ENCODE measurements around the gene ITSN1.
"Not testable (repeated sequence)": the region's sequence is repeated elsewhere in the genome, so short reads cannot be mapped to it uniquely, and the experiment has no call there.

The ITSN1 gene

DNA sequence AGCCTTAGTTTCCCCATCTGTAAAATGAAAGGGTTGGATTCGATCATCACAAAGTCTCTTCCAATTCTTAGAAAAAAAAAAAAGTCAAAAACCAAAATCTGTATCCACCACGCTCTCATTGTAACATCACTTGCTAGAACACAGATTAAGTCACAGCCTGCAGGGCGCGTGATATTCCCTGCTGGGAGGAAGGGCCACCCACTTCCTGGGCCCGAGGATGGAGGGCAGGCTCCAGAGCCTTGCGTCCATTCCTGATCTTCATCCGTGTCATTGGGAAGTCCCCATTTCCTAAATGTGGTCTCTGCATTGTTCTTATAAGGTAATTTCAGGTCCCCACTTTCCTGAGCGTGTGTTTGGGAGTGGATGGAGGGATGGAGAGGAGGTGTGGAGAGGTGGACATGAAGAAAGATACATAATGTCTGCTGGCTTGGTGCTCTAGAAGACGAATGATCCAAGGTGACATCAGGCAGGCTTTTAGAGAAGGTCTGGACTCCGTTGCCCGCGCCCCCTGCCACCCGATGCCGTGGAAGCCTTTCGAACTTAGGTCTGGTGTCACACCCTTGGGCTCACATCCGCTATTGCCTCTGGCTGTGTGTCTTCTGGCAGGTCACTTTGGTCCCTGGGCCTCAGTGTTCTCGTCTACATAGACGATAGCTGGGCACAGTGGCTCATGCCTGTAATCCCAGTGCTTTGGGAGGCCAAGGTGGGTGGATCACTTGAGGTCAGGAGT lies 217.2 kb downstream of the ITSN1 start:
- H3K27me3 ChIP-seq (ENCODE audit: insufficient read depth, low read length) = no peaks in the 10 kb centered on the region
- no peak overlapping the region for H3K4me3 ChIP-seq (ENCODE audit: low read depth, low read length)
- no peaks in the 10 kb centered on the region for H3K79me2 ChIP-seq (ENCODE audit: control insufficient read depth, insufficient read depth, low read length, unreplicated experiment)
- no peaks in the 10 kb centered on the region for H3K36me3 ChIP-seq (ENCODE audit: insufficient read depth, low read length)
- H2AFZ ChIP-seq (ENCODE audit: low read length, unreplicated experiment) = no peak overlapping the region
- H3K4me1 ChIP-seq (ENCODE audit: control insufficient read depth, insufficient read depth, low read length, unreplicated experiment) = peaks cover 4% of the 10 kb centered on the region
- H3K27ac ChIP-seq (ENCODE audit: low read depth, low read length) = no peak overlapping the region

DNA sequence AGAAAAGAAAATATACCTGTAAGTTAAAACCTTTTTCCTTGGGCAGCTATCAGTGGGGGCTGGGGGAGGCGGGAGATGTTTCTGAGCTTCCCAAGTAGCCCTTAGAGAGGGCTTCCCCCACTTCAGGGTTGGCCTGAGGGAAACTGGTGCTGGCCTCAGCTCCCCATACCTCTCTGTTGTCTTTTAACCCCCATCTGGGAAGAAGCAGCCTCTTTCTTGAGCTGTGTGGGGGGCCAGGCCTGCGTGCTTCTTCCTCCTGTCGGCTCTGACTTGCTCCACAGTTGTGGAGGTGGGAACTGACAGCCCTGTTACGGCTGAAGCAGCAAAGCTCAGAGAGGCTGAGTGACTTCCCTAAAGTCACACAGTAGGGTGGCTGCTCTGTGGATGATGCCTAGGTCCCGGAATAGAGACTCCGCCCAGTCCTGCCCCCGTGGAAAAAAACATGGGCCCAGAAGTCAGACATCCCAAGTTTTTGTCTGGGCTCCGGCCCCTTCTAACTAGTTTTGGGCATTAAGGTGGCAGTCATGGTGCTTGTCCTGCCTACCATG lies 218.1 kb downstream of the ITSN1 start:
- Histone ChIP-seq H3K79me2 (ENCODE audit: control insufficient read depth, insufficient read depth, low read length, unreplicated experiment) (no peaks in the 10 kb centered on the region), H3K27me3 (ENCODE audit: insufficient read depth, low read length) (no peaks in the 10 kb centered on the region), H2AFZ (ENCODE audit: low read length, unreplicated experiment) (no peak overlapping the region), H3K4me1 (ENCODE audit: control insufficient read depth, insufficient read depth, low read length, unreplicated experiment) (no peaks in the 10 kb centered on the region), H3K4me3 (ENCODE audit: low read depth, low read length) (no peak overlapping the region), H3K36me3 (ENCODE audit: insufficient read depth, low read length) (no peaks in the 10 kb centered on the region), H3K27ac (ENCODE audit: low read depth, low read length) (no peak overlapping the region)

DNA sequence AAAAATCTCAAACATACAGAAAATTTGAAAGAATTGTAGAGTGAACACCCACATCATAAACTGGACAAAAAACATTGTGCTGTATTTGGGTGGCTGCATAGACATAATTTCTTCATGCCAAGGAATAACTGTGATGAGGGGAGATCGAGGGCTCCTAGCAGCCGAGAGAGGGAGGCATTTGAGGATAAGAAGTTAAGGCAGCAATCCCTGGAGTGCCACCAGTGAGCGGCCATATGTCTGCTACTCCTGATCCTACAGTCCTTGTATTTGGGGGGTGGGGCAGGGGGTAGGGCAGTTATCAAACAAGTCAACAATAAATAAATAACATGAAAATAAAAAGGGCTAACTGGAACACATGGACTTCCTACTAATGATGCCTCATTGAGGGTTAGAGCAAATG lies 218.8 kb downstream of the ITSN1 start:
- H3K27me3 ChIP-seq (ENCODE audit: insufficient read depth, low read length) = no peaks in the 10 kb centered on the region
- no peaks in the 10 kb centered on the region for H3K36me3 ChIP-seq (ENCODE audit: insufficient read depth, low read length)
- H2AFZ ChIP-seq (ENCODE audit: low read length, unreplicated experiment) = no peak overlapping the region
- no peaks in the 10 kb centered on the region for H3K4me1 ChIP-seq (ENCODE audit: control insufficient read depth, insufficient read depth, low read length, unreplicated experiment)
- no peak overlapping the region for H3K4me3 ChIP-seq (ENCODE audit: low read depth, low read length)
- no peak overlapping the region for H3K27ac ChIP-seq (ENCODE audit: low read depth, low read length)
- H3K79me2 ChIP-seq (ENCODE audit: control insufficient read depth, insufficient read depth, low read length, unreplicated experiment) = no peaks in the 10 kb centered on the region

- not testable (repeated sequence) for H3K27me3 ChIP-seq (ENCODE audit: insufficient read depth, low read length); H3K4me3 ChIP-seq (ENCODE audit: low read depth, low read length); H2AFZ ChIP-seq (ENCODE audit: low read length, unreplicated experiment); H3K36me3 ChIP-seq (ENCODE audit: insufficient read depth, low read length); H3K27ac ChIP-seq (ENCODE audit: low read depth, low read length); H3K4me1 ChIP-seq (ENCODE audit: control insufficient read depth, insufficient read depth, low read length, unreplicated experiment); H3K79me2 ChIP-seq (ENCODE audit: control insufficient read depth, insufficient read depth, low read length, unreplicated experiment)
Measured at GRCh38 chr21:33863191-33863590, 220.9 kb downstream of the ITSN1 start.

DNA sequence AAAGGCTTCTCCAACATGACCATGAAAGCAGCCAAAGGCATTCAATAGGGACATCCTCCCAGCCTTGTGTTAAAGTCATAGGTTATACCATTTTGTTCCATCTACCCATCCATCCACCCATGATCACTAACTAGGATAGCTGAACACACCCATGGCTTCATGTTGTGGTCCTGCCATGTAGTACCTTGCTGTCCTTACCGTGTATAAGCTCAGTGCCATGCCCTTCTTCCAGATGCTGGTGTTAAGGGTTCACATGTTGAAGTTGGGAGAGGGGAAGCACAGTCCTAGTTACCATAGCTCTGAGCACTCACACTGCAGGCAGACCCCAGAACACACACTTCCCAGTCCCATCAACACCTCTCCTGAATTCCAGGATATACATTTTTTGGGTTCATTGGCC lies 221.8 kb downstream of the ITSN1 start:
- no peaks in the 10 kb centered on the region for H3K36me3 ChIP-seq (ENCODE audit: insufficient read depth, low read length)
- no peaks in the 10 kb centered on the region for H3K79me2 ChIP-seq (ENCODE audit: control insufficient read depth, insufficient read depth, low read length, unreplicated experiment)

DNA sequence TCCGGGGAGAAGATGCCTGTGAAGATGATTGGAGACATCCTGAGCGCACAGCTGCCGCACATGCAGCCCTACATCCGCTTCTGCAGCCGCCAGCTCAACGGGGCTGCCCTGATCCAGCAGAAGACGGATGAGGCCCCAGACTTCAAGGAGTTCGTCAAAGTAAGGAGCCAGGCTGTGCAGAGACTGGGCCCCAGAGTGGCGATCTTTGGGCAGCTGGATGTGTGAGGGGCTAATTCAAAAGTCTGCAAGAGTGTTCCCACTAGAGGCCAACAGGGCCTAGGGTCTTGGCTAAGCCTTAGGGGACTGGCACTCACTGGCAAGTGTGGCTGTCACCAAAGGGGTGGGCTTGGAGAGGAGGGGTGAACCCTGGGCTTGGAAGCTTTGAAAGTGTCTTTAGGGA lies 222.9 kb downstream of the ITSN1 start:
- Histone ChIP-seq H3K79me2 (ENCODE audit: control insufficient read depth, insufficient read depth, low read length, unreplicated experiment) (no peaks in the 10 kb centered on the region), H3K27me3 (ENCODE audit: insufficient read depth, low read length) (no peaks in the 10 kb centered on the region), H3K36me3 (ENCODE audit: insufficient read depth, low read length) (no peaks in the 10 kb centered on the region), H3K4me1 (ENCODE audit: control insufficient read depth, insufficient read depth, low read length, unreplicated experiment) (no peaks in the 10 kb centered on the region), H2AFZ (ENCODE audit: low read length, unreplicated experiment) (no peak overlapping the region), H3K4me3 (ENCODE audit: low read depth, low read length) (no peak overlapping the region), H3K27ac (ENCODE audit: low read depth, low read length) (no peak overlapping the region)

More for the DNA sequence above, 221.8 kb downstream of the ITSN1 start:
- Histone ChIP-seq H3K4me3 (ENCODE audit: low read depth, low read length) (no peak overlapping the region), H3K4me1 (ENCODE audit: control insufficient read depth, insufficient read depth, low read length, unreplicated experiment) (no peaks in the 10 kb centered on the region), H2AFZ (ENCODE audit: low read length, unreplicated experiment) (no peak overlapping the region), H3K27ac (ENCODE audit: low read depth, low read length) (no peak overlapping the region), H3K27me3 (ENCODE audit: insufficient read depth, low read length) (no peaks in the 10 kb centered on the region)

- no peak overlapping the region for H3K4me3 ChIP-seq (ENCODE audit: low read depth, low read length)
- H3K27ac ChIP-seq (ENCODE audit: low read depth, low read length) = no peak overlapping the region
- no peak overlapping the region for H2AFZ ChIP-seq (ENCODE audit: low read length, unreplicated experiment)
- no peaks in the 10 kb centered on the region for H3K36me3 ChIP-seq (ENCODE audit: insufficient read depth, low read length)
- no peaks in the 10 kb centered on the region for H3K79me2 ChIP-seq (ENCODE audit: control insufficient read depth, insufficient read depth, low read length, unreplicated experiment)
- no peaks in the 10 kb centered on the region for H3K4me1 ChIP-seq (ENCODE audit: control insufficient read depth, insufficient read depth, low read length, unreplicated experiment)
- H3K27me3 ChIP-seq (ENCODE audit: insufficient read depth, low read length) = no peaks in the 10 kb centered on the region
Measured at GRCh38 chr21:33865996-33866575, 223.8 kb downstream of the ITSN1 start.

GRCh38 chr21:33866826-33867225 lies 224.5 kb downstream of the ITSN1 start:
- H3K79me2 ChIP-seq (ENCODE audit: control insufficient read depth, insufficient read depth, low read length, unreplicated experiment) = no peaks in the 10 kb centered on the region
- H3K36me3 ChIP-seq (ENCODE audit: insufficient read depth, low read length) = no peaks in the 10 kb centered on the region
- no peak overlapping the region for H3K4me3 ChIP-seq (ENCODE audit: low read depth, low read length)
- H3K27me3 ChIP-seq (ENCODE audit: insufficient read depth, low read length) = no peaks in the 10 kb centered on the region
- H3K27ac ChIP-seq (ENCODE audit: low read depth, low read length) = no peak overlapping the region
- no peak overlapping the region for H2AFZ ChIP-seq (ENCODE audit: low read length, unreplicated experiment)
- H3K4me1 ChIP-seq (ENCODE audit: control insufficient read depth, insufficient read depth, low read length, unreplicated experiment) = no peaks in the 10 kb centered on the region

GRCh38 chr21:33867868-33868267 lies 225.6 kb downstream of the ITSN1 start:
- not testable (repeated sequence) for H2AFZ ChIP-seq (ENCODE audit: low read length, unreplicated experiment); H3K4me3 ChIP-seq (ENCODE audit: low read depth, low read length); H3K79me2 ChIP-seq (ENCODE audit: control insufficient read depth, insufficient read depth, low read length, unreplicated experiment); H3K36me3 ChIP-seq (ENCODE audit: insufficient read depth, low read length); H3K27ac ChIP-seq (ENCODE audit: low read depth, low read length); H3K27me3 ChIP-seq (ENCODE audit: insufficient read depth, low read length); H3K4me1 ChIP-seq (ENCODE audit: control insufficient read depth, insufficient read depth, low read length, unreplicated experiment)

DNA sequence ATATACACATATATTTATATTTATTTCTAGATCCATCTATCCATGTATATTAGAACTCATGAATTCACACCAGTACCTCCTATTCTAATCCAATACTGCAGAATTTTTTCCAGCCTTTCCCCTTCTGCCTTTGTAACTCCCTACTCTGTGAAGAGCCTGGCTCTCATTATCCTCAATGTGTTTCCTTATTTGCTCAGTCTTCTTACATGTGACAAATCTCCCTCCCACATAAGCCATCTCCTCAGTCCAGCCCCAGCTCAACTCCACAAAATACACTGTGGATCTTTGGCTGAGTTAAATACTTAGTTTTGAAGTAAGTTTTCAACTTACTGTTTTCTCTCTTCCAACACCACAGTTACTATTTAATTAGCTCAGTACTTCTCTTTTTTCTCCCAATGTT lies 227.6 kb downstream of the ITSN1 start:
- H3K4me1 ChIP-seq (ENCODE audit: control insufficient read depth, insufficient read depth, low read length, unreplicated experiment) = no peaks in the 10 kb centered on the region
- H3K79me2 ChIP-seq (ENCODE audit: control insufficient read depth, insufficient read depth, low read length, unreplicated experiment) = no peaks in the 10 kb centered on the region
- no peaks in the 10 kb centered on the region for H3K27me3 ChIP-seq (ENCODE audit: insufficient read depth, low read length)
- H3K4me3 ChIP-seq (ENCODE audit: low read depth, low read length) = no peak overlapping the region
- H3K36me3 ChIP-seq (ENCODE audit: insufficient read depth, low read length) = no peaks in the 10 kb centered on the region
- H3K27ac ChIP-seq (ENCODE audit: low read depth, low read length) = no peak overlapping the region
- H2AFZ ChIP-seq (ENCODE audit: low read length, unreplicated experiment) = no peak overlapping the region

DNA sequence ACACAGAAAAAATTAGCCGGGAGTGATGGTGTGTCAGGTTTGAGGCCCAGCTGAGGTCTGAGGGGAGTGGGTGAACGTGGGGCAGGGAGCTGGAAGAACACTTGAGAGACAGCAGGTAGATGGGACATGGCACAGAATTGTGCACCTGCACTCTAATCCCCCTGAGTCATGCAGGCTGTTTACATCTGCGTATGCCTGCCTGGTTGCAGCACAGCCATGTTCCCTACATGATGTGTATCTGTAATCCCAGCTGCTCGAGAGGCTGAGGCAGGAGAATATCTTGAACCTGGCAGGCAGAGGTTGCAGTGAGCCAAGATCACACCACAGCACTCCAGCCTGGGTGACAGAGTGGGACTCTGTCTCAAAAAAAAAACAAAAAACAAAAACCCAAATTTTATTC lies 228.5 kb downstream of the ITSN1 start:
- Histone ChIP-seq H3K27ac (ENCODE audit: low read depth, low read length) (no peak overlapping the region), H3K4me1 (ENCODE audit: control insufficient read depth, insufficient read depth, low read length, unreplicated experiment) (no peaks in the 10 kb centered on the region), H3K4me3 (ENCODE audit: low read depth, low read length) (no peak overlapping the region), H2AFZ (ENCODE audit: low read length, unreplicated experiment) (no peak overlapping the region), H3K27me3 (ENCODE audit: insufficient read depth, low read length) (no peaks in the 10 kb centered on the region), H3K79me2 (ENCODE audit: control insufficient read depth, insufficient read depth, low read length, unreplicated experiment) (no peaks in the 10 kb centered on the region), H3K36me3 (ENCODE audit: insufficient read depth, low read length) (no peaks in the 10 kb centered on the region)
